ENCODE results near the gene PTPN12.

Gene PTPN12

DNA sequence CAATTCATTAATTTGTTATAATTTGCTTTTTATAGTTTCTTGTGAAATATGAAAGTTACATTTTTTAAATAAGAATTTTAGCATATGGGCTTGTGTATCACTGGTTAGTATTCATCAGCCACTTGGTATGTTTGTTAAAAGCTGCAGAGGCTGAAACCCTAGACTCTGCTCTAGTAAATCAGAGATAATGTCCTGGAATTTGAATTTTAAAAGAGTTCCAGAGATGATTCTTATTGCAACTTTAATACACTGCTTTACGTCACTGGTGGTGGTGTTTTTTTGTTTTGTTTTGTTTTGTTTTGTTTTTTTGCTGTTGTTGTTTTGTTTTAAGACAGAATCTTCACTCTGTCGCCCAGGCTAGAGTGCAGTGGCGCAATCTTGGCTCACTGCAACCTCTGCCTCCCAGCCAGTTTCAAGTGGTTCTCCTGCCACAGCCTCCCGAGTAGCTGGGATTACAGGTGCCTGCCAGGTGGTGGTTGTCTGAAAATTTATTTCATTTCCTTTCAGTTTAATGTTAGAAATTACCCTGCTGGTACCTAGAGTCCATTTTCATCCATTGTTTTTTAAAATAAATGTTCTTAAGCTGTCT is 43.8 kb downstream of the PTPN12 start:
- Histone ChIP-seq H3K9me2 (replicated peaks; ENCODE audit: low read depth, low read length) (no peaks in the 10 kb centered on the region), H3K27me3 (ENCODE audit: insufficient read depth, low read length, poor library complexity, severe bottlenecking) (no peaks in the 10 kb centered on the region), H3K9me3 (ENCODE audit: insufficient read depth, low read depth, low read length) (no peaks in the 10 kb centered on the region), H3K9ac (ENCODE audit: low read depth, low read length, poor library complexity, severe bottlenecking) (no peak overlapping the region), H3K4me1 (ENCODE audit: insufficient read depth, low read length, poor library complexity, severe bottlenecking) (no peaks in the 10 kb centered on the region), H3F3A (ENCODE audit: low read depth) (no peaks in the 10 kb centered on the region), H3K79me2 (ENCODE audit: insufficient read depth, low read length) (no peaks in the 10 kb centered on the region), H3K36me3 (ENCODE audit: insufficient read depth, low read length) (no peaks in the 10 kb centered on the region), H4K20me1 (ENCODE audit: insufficient read depth, low read length, poor library complexity, severe bottlenecking) (no peaks in the 10 kb centered on the region), H2AFZ (ENCODE audit: low read length) (no peak overlapping the region), H3K4me2 (ENCODE audit: low read depth, low read length, poor library complexity, severe bottlenecking) (no peak overlapping the region), H3K4me3 (ENCODE audit: low read length, poor library complexity, severe bottlenecking) (no peak overlapping the region)
- TF ChIP-seq, protein P1, sequence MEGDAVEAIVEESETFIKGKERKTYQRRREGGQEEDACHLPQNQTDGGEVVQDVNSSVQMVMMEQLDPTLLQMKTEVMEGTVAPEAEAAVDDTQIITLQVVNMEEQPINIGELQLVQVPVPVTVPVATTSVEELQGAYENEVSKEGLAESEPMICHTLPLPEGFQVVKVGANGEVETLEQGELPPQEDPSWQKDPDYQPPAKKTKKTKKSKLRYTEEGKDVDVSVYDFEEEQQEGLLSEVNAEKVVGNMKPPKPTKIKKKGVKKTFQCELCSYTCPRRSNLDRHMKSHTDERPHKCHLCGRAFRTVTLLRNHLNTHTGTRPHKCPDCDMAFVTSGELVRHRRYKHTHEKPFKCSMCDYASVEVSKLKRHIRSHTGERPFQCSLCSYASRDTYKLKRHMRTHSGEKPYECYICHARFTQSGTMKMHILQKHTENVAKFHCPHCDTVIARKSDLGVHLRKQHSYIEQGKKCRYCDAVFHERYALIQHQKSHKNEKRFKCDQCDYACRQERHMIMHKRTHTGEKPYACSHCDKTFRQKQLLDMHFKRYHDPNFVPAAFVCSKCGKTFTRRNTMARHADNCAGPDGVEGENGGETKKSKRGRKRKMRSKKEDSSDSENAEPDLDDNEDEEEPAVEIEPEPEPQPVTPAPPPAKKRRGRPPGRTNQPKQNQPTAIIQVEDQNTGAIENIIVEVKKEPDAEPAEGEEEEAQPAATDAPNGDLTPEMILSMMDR (conservative IDR thresholded peaks at IDR 0.05; ENCODE audit: low read length), result no peak
- no peak for TF ChIP-seq EZH2phosphoT487 (IDR thresholded peaks at IDR 0.05; ENCODE audit: borderline replicate concordance)

DNA sequence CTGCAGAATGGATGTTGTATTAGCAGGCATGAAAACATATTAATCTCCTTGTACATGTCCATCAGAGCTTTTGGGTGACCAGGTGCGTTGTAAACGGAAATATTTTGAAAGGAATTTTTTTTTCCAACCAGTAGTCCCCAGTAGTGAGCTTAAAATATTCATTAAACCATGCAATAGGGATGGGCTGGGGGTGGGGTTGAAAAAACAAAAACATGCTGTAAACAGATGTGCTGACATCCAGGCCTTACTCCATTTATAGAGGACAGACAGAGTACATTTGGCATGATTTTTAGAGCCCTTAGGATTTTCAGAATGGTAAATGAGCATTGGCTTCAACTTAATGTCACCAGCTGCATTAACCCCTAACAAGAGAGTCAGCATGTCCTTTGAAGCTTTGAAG is 50.2 kb downstream of the PTPN12 start:
- Histone ChIP-seq H3K4me1 (ENCODE audit: insufficient read depth, low read length, poor library complexity, severe bottlenecking) (peaks cover 9% of the 10 kb centered on the region), H3K9ac (ENCODE audit: low read depth, low read length, poor library complexity, severe bottlenecking) (no peak overlapping the region), H3K4me2 (ENCODE audit: low read depth, low read length, poor library complexity, severe bottlenecking) (no peak overlapping the region), H3K27me3 (ENCODE audit: insufficient read depth, low read length, poor library complexity, severe bottlenecking) (no peaks in the 10 kb centered on the region), H2AFZ (ENCODE audit: low read length) (no peak overlapping the region), H3F3A (ENCODE audit: low read depth) (no peaks in the 10 kb centered on the region), H3K36me3 (ENCODE audit: insufficient read depth, low read length) (peaks cover 8% of the 10 kb centered on the region; the same call in 1 of the 2 replicates), H3K9me2 (replicated peaks; ENCODE audit: low read depth, low read length) (no peaks in the 10 kb centered on the region), H4K20me1 (ENCODE audit: insufficient read depth, low read length, poor library complexity, severe bottlenecking) (no peaks in the 10 kb centered on the region), H3K79me2 (ENCODE audit: insufficient read depth, low read length) (no peaks in the 10 kb centered on the region), H3K9me3 (ENCODE audit: insufficient read depth, low read depth, low read length) (no peaks in the 10 kb centered on the region), H3K4me3 (ENCODE audit: low read length, poor library complexity, severe bottlenecking) (no peak overlapping the region)
- TF ChIP-seq, protein P1 (conservative IDR thresholded peaks at IDR 0.05; ENCODE audit: low read length), result no peak
- no peak for TF ChIP-seq EZH2phosphoT487 (IDR thresholded peaks at IDR 0.05; ENCODE audit: borderline replicate concordance)

DNA sequence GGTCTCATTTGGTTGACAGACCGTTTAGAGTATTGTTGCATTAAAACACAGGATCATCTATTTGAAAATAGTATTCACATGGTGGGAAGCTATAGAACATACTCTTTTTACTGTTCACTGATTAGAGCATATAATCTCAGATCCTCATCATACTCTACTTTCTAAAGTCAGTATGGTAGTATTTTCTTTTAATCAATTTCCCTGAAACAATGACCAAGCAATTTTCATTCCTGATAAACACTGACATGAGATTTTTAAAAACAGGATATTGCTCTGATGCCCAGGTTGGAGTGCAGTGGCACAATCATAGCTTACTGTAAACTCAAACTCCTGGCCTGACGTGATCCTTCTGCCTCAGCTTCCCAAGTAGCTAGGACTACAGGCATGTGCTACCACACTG is 63.9 kb downstream of the PTPN12 start:
- Histone ChIP-seq H3K36me3 (ENCODE audit: insufficient read depth, low read length) (peaks cover 17% of the 10 kb centered on the region; the same call in 1 of the 2 replicates), H3F3A (ENCODE audit: low read depth) (no peaks in the 10 kb centered on the region), H3K4me1 (ENCODE audit: insufficient read depth, low read length, poor library complexity, severe bottlenecking) (no peaks in the 10 kb centered on the region), H3K9me2 (replicated peaks; ENCODE audit: low read depth, low read length) (no peaks in the 10 kb centered on the region), H3K4me3 (ENCODE audit: low read length, poor library complexity, severe bottlenecking) (no peak overlapping the region), H3K9me3 (ENCODE audit: insufficient read depth, low read depth, low read length) (no peaks in the 10 kb centered on the region), H3K9ac (ENCODE audit: low read depth, low read length, poor library complexity, severe bottlenecking) (no peak overlapping the region), H4K20me1 (ENCODE audit: insufficient read depth, low read length, poor library complexity, severe bottlenecking) (no peaks in the 10 kb centered on the region), H3K4me2 (ENCODE audit: low read depth, low read length, poor library complexity, severe bottlenecking) (no peak overlapping the region), H2AFZ (ENCODE audit: low read length) (no peak overlapping the region), H3K27me3 (ENCODE audit: insufficient read depth, low read length, poor library complexity, severe bottlenecking) (no peaks in the 10 kb centered on the region), H3K79me2 (ENCODE audit: insufficient read depth, low read length) (no peaks in the 10 kb centered on the region)
- TF ChIP-seq, protein P1 (conservative IDR thresholded peaks at IDR 0.05; ENCODE audit: low read length), result no peak
- no peak for TF ChIP-seq EZH2phosphoT487 (IDR thresholded peaks at IDR 0.05; ENCODE audit: borderline replicate concordance)
